SK-N-SH treated with all-trans-retinoic acid at 6 μM for 48 hours (cell line): ENCODE results near the gene GRAP.
"Not testable (repeated sequence)": the region's sequence is repeated elsewhere in the genome, so short reads cannot be mapped to it uniquely, and the experiment has no call there.

ENCODE experiments used
- ARNTL ChIP-seq: fragments of 450-650 bp; formaldehyde crosslinking; IDR thresholded peaks from 2 replicates; pipeline ENCODE4 v1.5.0; 2020; ENCODE audit warnings: low read depth, mild to moderate bottlenecking, moderate library complexity, borderline replicate concordance
- ZFP3 ChIP-seq: fragments of 250-450 bp; sonication (Bioruptor Pico); IDR thresholded peaks from 2 replicates; pipeline ENCODE4 v1.5.0; 2020; ENCODE audit warnings: mild to moderate bottlenecking, moderate library complexity
- ZNF8 ChIP-seq: fragments of 450-650 bp; formaldehyde crosslinking; IDR thresholded peaks from 2 replicates; pipeline ENCODE4 v1.5.0; 2020; ENCODE audit warnings: mild to moderate bottlenecking, moderate library complexity

DNA sequence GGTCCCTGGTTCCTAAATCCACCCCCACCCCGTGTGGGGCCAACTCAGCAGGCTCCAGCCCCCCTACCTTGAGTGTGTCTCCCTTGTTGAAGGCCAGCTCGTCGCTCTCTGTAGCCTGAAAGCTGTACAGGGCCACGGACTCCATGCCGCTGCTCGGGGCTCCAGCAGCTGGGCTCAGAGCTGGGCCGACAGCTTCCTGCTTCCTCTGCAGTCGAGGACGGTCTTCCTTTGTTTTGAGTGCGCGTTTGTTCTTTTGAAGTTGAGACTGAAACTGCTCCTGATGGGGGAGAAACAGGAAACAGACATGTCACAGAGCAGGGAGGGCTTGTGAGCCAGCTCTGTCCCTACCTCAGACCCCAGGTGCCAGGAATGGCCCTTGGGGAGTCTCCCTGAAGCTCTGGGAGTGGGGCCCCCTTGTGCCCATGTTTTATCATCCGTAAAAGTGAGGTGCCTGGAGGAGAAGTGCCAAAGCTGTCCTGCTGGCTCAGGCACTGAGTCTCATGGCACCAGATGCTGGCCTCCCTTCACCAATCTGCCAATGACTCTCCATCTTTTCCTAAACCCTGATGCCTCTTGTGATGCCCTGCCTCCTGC lies at the start of gene GRAP:
- not testable (repeated sequence) for TF ChIP-seq ZNF8; ARNTL (CRISPR knock-in tag); ZFP3 (CRISPR knock-in tag)
